ENCODE data around the gene ZNF30. TPM values are rescaled to one million over a fixed set of nuclear protein-coding genes. Genes with fewer than 3 reads are reported as not detected.
"Not testable (repeated sequence)": the region's sequence is repeated elsewhere in the genome, so short reads cannot be mapped to it uniquely, and the experiment has no call there.

Gene ZNF30
- total and polyA plus RNA-seq, 2 experiments from 2014 or later: 4.1 to 18.7 TPM

DNA sequence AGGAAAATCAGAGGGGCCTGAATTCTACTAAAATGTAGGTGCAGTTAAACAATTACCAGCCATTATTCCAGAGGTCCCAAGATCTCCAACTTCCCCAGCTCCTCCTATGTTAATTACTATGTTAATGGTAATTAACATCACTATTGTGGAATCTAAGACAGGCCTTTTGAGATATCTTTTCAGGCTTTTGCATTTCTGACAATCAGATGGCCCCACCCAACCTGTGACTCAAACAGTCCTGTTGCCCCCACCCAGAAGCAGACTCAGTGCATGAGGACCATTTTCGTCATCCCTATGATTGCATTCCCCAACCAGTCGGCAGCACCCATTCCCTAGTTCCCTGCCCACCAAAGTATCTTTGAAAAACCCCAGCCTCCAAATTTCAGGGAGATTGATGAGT is 8.5 kb upstream of the ZNF30 start:
- no peak overlapping the region for H3K27ac Mint-ChIP-seq
- no peaks in the 10 kb centered on the region for H3K9me2 ChIP-seq (ENCODE audit: insufficient read depth)
- H3K79me2 ChIP-seq (replicated peaks; ENCODE audit: insufficient read depth): no peaks in the 10 kb centered on the region
- H3F3A ChIP-seq (replicated peaks; ENCODE audit: low read depth): no peaks in the 10 kb centered on the region
- no peaks in the 10 kb centered on the region for H3K4me1 ChIP-seq (ENCODE audit: insufficient read depth)
- no peaks in the 10 kb centered on the region for H3K27me3 ChIP-seq (ENCODE audit: insufficient read depth)
- no peak overlapping the region for H3K4me2 ChIP-seq
- no peak for DNase-seq (ENCODE audit: low spot score)
- H3K27me3 Mint-ChIP-seq (ENCODE audit: insufficient read depth, low read depth, poor library complexity): peaks cover 5% of the 10 kb centered on the region
- H4K20me1 ChIP-seq (replicated peaks; ENCODE audit: insufficient read depth): no peaks in the 10 kb centered on the region
- ATAC-seq: no peak
- H3K36me3 Mint-ChIP-seq (ENCODE audit: low read depth): peaks cover 24% of the 10 kb centered on the region
- no peak overlapping the region for H3K4me3 Mint-ChIP-seq
- TF ChIP-seq NANOG (IDR thresholded peaks at IDR 0.05; ENCODE audit: borderline replicate concordance) (no peak), CREB1 (CRISPR knock-in tag; IDR thresholded peaks at IDR 0.05; ENCODE audit: low read depth) (no peak)
- no peak overlapping the region for H3K4me3 ChIP-seq
- 0 out of 2 replicates have a peak, but pooled peaks cover 7% of the 10 kb centered on the region for H3K36me3 ChIP-seq (ENCODE audit: insufficient read depth)
- no peak overlapping the region for H2AFZ ChIP-seq
- peaks cover 58% of the 10 kb centered on the region for H3K9me3 Mint-ChIP-seq
- peaks cover 3% of the 10 kb centered on the region; the same call in 1 of the 3 replicates for H3K4me1 Mint-ChIP-seq
- no peak overlapping the region for H3K27ac ChIP-seq (ENCODE audit: low read depth)

DNA sequence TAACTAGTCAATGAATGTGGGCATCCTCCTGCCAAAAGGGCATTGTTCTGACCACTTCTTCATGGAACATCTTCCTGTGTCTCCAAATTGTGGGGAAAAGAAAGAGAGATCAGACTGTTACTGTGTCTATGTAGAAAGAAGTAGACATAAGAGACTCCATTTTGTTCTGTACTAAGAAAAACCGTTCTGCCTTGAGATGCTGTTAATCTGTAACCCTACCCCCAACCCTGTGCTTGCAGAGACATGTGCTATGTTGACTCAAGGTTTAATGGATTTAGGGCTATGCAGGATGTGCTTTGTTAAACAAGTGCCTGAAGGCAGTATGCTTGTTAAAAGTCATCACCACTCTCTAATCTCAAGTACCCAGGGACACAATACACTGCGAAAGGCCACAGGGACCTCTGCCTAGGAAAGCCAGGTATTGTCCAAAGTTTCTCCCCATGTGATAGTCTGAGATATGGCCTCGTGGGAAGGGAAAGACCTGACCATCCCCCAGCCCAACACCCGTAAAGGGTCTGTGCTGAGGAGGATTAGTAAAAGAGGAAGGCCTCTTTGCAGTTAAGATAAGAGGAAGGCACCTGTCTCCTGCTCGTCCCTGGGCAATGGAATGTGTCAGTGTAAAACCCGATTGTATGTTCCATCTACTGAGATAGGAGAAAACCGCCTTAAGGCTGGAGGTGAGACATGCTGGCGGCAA is 6.5 kb upstream of the ZNF30 start:
- not testable (repeated sequence) for H3K27me3 Mint-ChIP-seq (ENCODE audit: insufficient read depth, low read depth, poor library complexity); DNase-seq (ENCODE audit: low spot score); ATAC-seq; H2AFZ ChIP-seq; H3K4me3 Mint-ChIP-seq; H4K20me1 ChIP-seq (replicated peaks; ENCODE audit: insufficient read depth); H3K4me3 ChIP-seq; H3K4me1 ChIP-seq (ENCODE audit: insufficient read depth); H3K27ac Mint-ChIP-seq; H3K36me3 ChIP-seq (ENCODE audit: insufficient read depth); H3K4me1 Mint-ChIP-seq; H3K9me2 ChIP-seq (ENCODE audit: insufficient read depth); H3K27ac ChIP-seq (ENCODE audit: low read depth); H3F3A ChIP-seq (replicated peaks; ENCODE audit: low read depth); H3K79me2 ChIP-seq (replicated peaks; ENCODE audit: insufficient read depth); H3K27me3 ChIP-seq (ENCODE audit: insufficient read depth); H3K4me2 ChIP-seq
- H3K9me3 Mint-ChIP-seq: peaks cover 58% of the 10 kb centered on the region
- peaks cover 24% of the 10 kb centered on the region for H3K36me3 Mint-ChIP-seq (ENCODE audit: low read depth)

- H3K27ac ChIP-seq (ENCODE audit: low read depth): no peak overlapping the region
- H3K27me3 ChIP-seq (ENCODE audit: insufficient read depth): no peaks in the 10 kb centered on the region
- peaks cover 16% of the 10 kb centered on the region; the same call in 1 of the 3 replicates for H3K9me3 Mint-ChIP-seq
- peaks cover 9% of the 10 kb centered on the region for H3K9me2 ChIP-seq (ENCODE audit: insufficient read depth)
- H3K27ac Mint-ChIP-seq: no peak overlapping the region
- H2AFZ ChIP-seq: 0 out of 2 replicates have a peak overlapping the region, but pooled peaks have one; percentile 32
- H3K36me3 Mint-ChIP-seq (ENCODE audit: low read depth): peaks cover 9% of the 10 kb centered on the region; the same call in 2 of the 3 replicates
- H3K4me2 ChIP-seq: no peak overlapping the region
- no peak overlapping the region for H3K4me3 Mint-ChIP-seq
- peaks cover 7% of the 10 kb centered on the region for H3K27me3 Mint-ChIP-seq (ENCODE audit: insufficient read depth, low read depth, poor library complexity)
- no peaks in the 10 kb centered on the region for H3F3A ChIP-seq (replicated peaks; ENCODE audit: low read depth)
- H3K36me3 ChIP-seq (ENCODE audit: insufficient read depth): no peaks in the 10 kb centered on the region
- ATAC-seq (no peak), DNase-seq (ENCODE audit: low spot score) (no peak)
- no peak overlapping the region for H3K4me3 ChIP-seq
- H3K4me1 ChIP-seq (ENCODE audit: insufficient read depth): no peaks in the 10 kb centered on the region
- H3K4me1 Mint-ChIP-seq: peaks cover 8% of the 10 kb centered on the region; the same call in 2 of the 3 replicates
- peaks cover 5% of the 10 kb centered on the region; the same call in 1 of the 2 replicates for H3K79me2 ChIP-seq (replicated peaks; ENCODE audit: insufficient read depth)
- no peaks in the 10 kb centered on the region for H4K20me1 ChIP-seq (replicated peaks; ENCODE audit: insufficient read depth)
- TF ChIP-seq EZH2 (IDR thresholded peaks at IDR 0.05; ENCODE audit: low read depth, unreplicated experiment) (no peak), JUNB (IDR thresholded peaks at IDR 0.05; ENCODE audit: unreplicated experiment) (no peak), STAT1 (IDR thresholded peaks at IDR 0.05; ENCODE audit: unreplicated experiment) (no peak), REST (IDR thresholded peaks at IDR 0.05; ENCODE audit: unreplicated experiment) (no peak), ZNF331 (CRISPR knock-in tag; IDR thresholded peaks at IDR 0.05; ENCODE audit: low read depth) (no peak), NANOG (IDR thresholded peaks at IDR 0.05; ENCODE audit: borderline replicate concordance) (no peak)
Observed at GRCh38 chr19:34925278-34925855, 1.3 kb upstream of the ZNF30 start.
